ENCODE data around the gene ALDH5A1.

DNA sequence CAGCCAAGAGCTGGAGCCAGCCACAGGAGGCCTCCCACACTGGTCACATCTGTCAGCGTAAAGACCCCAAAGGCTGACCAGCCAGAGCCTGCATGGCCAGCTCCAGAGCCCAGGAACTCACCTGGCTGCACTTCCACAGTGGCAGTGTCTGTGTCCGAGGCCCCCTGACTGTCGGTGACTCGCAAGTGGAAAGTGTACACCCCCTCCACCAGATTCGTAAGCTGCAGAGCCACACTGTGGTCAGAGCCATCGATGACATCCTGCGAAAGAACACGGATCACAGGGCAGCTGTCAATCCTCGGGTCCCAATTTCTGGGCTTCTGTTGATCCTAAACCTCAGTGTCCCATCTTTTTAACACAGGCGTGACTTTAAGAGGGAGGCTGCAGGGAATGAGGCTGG is 69.3 kb downstream of the ALDH5A1 start:
- TF ChIP-seq ZBTB20 (CRISPR knock-in tag; IDR thresholded peaks at IDR 0.05; ENCODE audit: borderline replicate concordance, low read depth) (no peak), POLR2AphosphoS5 (IDR thresholded peaks at IDR 0.05; ENCODE audit: low read depth, low read length) (no peak), ZNF772 (CRISPR knock-in tag; IDR thresholded peaks at IDR 0.05) (no peak), ZNF607 (CRISPR knock-in tag; IDR thresholded peaks at IDR 0.05; ENCODE audit: borderline replicate concordance) (no peak), EZH2 (conservative IDR thresholded peaks at IDR 0.05; ENCODE audit: low read depth, low read length) (no peak), CCAR2 (optimal IDR thresholded peaks at IDR 0.05; ENCODE audit: low read depth, low read length) (no peak), ZFP62 (CRISPR knock-in tag; IDR thresholded peaks at IDR 0.05) (no peak), IKZF1 (IDR thresholded peaks at IDR 0.05) (no peak)
- TF ChIP-seq, protein P1, sequence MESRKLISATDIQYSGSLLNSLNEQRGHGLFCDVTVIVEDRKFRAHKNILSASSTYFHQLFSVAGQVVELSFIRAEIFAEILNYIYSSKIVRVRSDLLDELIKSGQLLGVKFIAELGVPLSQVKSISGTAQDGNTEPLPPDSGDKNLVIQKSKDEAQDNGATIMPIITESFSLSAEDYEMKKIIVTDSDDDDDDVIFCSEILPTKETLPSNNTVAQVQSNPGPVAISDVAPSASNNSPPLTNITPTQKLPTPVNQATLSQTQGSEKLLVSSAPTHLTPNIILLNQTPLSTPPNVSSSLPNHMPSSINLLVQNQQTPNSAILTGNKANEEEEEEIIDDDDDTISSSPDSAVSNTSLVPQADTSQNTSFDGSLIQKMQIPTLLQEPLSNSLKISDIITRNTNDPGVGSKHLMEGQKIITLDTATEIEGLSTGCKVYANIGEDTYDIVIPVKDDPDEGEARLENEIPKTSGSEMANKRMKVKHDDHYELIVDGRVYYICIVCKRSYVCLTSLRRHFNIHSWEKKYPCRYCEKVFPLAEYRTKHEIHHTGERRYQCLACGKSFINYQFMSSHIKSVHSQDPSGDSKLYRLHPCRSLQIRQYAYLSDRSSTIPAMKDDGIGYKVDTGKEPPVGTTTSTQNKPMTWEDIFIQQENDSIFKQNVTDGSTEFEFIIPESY (CRISPR knock-in tag; IDR thresholded peaks at IDR 0.05), result no peak

All from HepG2 (cell line).